Right ventricle myocardium inferior (tissue), 1 donor: Measurements from ENCODE around the gene HAUS6. TPM values are rescaled to one million over a fixed set of nuclear protein-coding genes. Genes with fewer than 3 reads are reported as not detected.

Source experiments
- total RNA-seq: library from RNA; stranded (reverse); fragmentation: NEBNext Ultra II Directional; extraction: Animal tissue kit (Norgen Biotek cat#: 25700); gene quantifications from one replicate; pipeline ENCODE4 v1.2.1, GENCODE V29; 2021
- donor health status: DM: no; HTN: yes; CAD: no; lungs with severe emphysema.

HAUS6 gene
- total RNA-seq, 1 donor from 2014 or later: 6.0 TPM

Other genes with a start within 250 kb of the HAUS6 start
- gene SAXO1, start 69.7 kb downstream of the HAUS6 start, total RNA-seq: not detected
- gene RRAGA, start 53.5 kb downstream of the HAUS6 start, total RNA-seq: 76.9 TPM
- gene PLIN2, start 24.6 kb upstream of the HAUS6 start, total RNA-seq: 82.8 TPM
- gene DENND4C, start 127.8 kb upstream of the HAUS6 start, total RNA-seq: 22.0 TPM